K562 (cell line): ENCODE results near the gene MARCO.

Experiments
- EZH2 ChIP-seq: IDR thresholded peaks from 2 replicates; pipeline ENCODE4 v1.6.1; 2012; ENCODE audit warnings: low read depth, mild to moderate bottlenecking, inconsistent platforms, low read length, borderline replicate concordance
- GATAD2A ChIP-seq: fragments of 450-650 bp; IDR thresholded peaks from 2 replicates; pipeline ENCODE4 v1.6.1; 2017
- HNRNPL ChIP-seq: fragments of 200-400 bp; formaldehyde crosslinking; IDR thresholded peaks from 2 replicates; pipeline ENCODE4 v1.6.1; 2017; ENCODE audit warnings: low read depth, mild to moderate bottlenecking, low read length
- HNRNPUL1 ChIP-seq: fragments of 200-400 bp; formaldehyde crosslinking; IDR thresholded peaks from 2 replicates; pipeline ENCODE4 v1.6.1; 2017; ENCODE audit warnings: low read length
- SMAD4 ChIP-seq: fragments of 250-450 bp; sonication (Bioruptor Pico); conservative IDR thresholded peaks from 2 replicates; pipeline ENCODE4 v1.8.0; 2021; ENCODE audit warnings: inconsistent platforms, mild to moderate bottlenecking, moderate library complexity
- TAF1 ChIP-seq: IDR thresholded peaks from 2 replicates; pipeline ENCODE4 v1.6.1; 2011; ENCODE audit warnings: mild to moderate bottlenecking, low read length, moderate library complexity; ENCODE audit not compliant: insufficient read depth, control insufficient read depth, severe bottlenecking; ENCODE audit errors: extremely low read depth
- TEAD4 ChIP-seq, 2 experiments: sonication (generic) in 1 of 2; formaldehyde crosslinking in 1 of 2; IDR thresholded peaks; 2 replicates each; pipeline versions ENCODE4 v1.6.1 to v1.8.0; 2012 to 2022; ENCODE audit warnings: borderline replicate concordance in 1 of 2, inconsistent platforms in 1 of 2, low read length in 1 of 2, mild to moderate bottlenecking in 1 of 2, missing genetic modification reagents in 1 of 2
- YY1 ChIP-seq, 3 experiments: IDR thresholded peaks; 2 replicates each; pipeline ENCODE4 v1.6.1; 2011; ENCODE audit warnings: low read length in 2 of 3, mild to moderate bottlenecking in 2 of 3, moderate library complexity in 2 of 3, borderline replicate concordance in 1 of 3, control low read depth in 1 of 3, low read depth in 1 of 3; ENCODE audit not compliant: insufficient read depth in 3 of 3, insufficient replicate concordance in 2 of 3, control insufficient read depth in 1 of 3, insufficient read length in 1 of 3; ENCODE audit errors: extremely low read depth in 1 of 3
- ZNF76 ChIP-seq: fragments of 250-450 bp; sonication (Bioruptor Pico); IDR thresholded peaks from 2 replicates; pipeline ENCODE4 v1.4.0; 2020; ENCODE audit warnings: mild to moderate bottlenecking, moderate library complexity, borderline replicate concordance
- TF ChIP-seq, protein P1 (sequence below): sonication (generic); formaldehyde crosslinking; IDR thresholded peaks from 2 replicates; pipeline ENCODE4 v1.5.0; 2020; ENCODE audit warnings: missing genetic modification reagents
- TF ChIP-seq, protein P2 (sequence below), 3 experiments: IDR thresholded peaks in 2 of 3; conservative IDR thresholded peaks in 1 of 3; 2 replicates each; pipeline ENCODE4 v1.5.1; 2011 to 2012; ENCODE audit warnings: low read length in 3 of 3, mild to moderate bottlenecking in 3 of 3, control low read depth in 2 of 3, improper control_type of control experiment in 1 of 3, inconsistent platforms in 1 of 3, low read depth in 1 of 3, mixed read lengths in 1 of 3, moderate library complexity in 1 of 3; ENCODE audit not compliant: insufficient read depth in 2 of 3
- TF ChIP-seq, protein P3 (sequence below): sonication (generic); formaldehyde crosslinking; IDR thresholded peaks from 2 replicates; pipeline ENCODE4 v1.8.1; 2022; ENCODE audit warnings: missing genetic modification reagents
- TF ChIP-seq, protein P4 (sequence below), 2 experiments: fragments of 450-650 bp in 1 of 2; sonication (generic) in 1 of 2; formaldehyde crosslinking in 1 of 2; IDR thresholded peaks in 1 of 2; conservative IDR thresholded peaks in 1 of 2; 2 replicates each; pipeline versions ENCODE4 v1.6.1 to v1.8.1; 2016 to 2023; ENCODE audit warnings: mild to moderate bottlenecking in 2 of 2, moderate library complexity in 2 of 2, inconsistent platforms in 1 of 2, missing genetic modification reagents in 1 of 2
- TF ChIP-seq, protein P5 (sequence below): sonication (generic); formaldehyde crosslinking; IDR thresholded peaks from 2 replicates; pipeline ENCODE4 v1.9.0; 2022; ENCODE audit warnings: mild to moderate bottlenecking, missing genetic modification reagents

DNA sequence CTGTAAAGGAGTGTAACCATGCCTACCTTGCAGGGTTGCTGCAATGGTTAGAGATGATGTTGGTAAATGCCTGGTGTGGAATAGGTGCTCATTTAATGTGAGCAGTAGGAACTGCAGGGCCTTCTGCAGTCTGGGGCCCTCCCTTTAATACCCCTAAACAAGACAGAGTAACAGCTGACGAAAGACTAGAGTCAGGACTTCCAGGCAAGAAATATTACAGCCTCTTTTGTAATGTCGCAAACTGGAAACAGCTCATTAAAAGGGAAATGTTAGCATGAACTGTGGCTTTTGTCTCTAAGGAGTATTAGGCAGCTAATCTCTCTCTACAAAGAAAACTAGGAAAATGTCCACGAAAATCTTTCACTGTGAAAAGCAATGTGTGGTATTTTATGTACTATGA is 26.0 kb downstream of the MARCO start:
- TF ChIP-seq ZNF76 (CRISPR knock-in tag) (no peak), HNRNPUL1 (no peak), EZH2 (no peak), HNRNPL (no peak), SMAD4 (CRISPR knock-in tag) (no peak), YY1 (IDR thresholded peaks at IDR 0.05; ENCODE audit: borderline replicate concordance in 1 of 3, control insufficient read depth in 1 of 3, extremely low read depth in 1 of 3, insufficient read depth in 3 of 3, insufficient read length in 1 of 3, insufficient replicate concordance in 2 of 3, low read depth in 1 of 3, low read length in 2 of 3) (no peak), TEAD4 (IDR thresholded peaks at IDR 0.05; ENCODE audit: low read length) (no peak), TEAD4 (CRISPR knock-in tag; IDR thresholded peaks at IDR 0.05; ENCODE audit: borderline replicate concordance) (no peak), GATAD2A (no peak), TAF1 (no peak)
- TF ChIP-seq, protein P1, sequence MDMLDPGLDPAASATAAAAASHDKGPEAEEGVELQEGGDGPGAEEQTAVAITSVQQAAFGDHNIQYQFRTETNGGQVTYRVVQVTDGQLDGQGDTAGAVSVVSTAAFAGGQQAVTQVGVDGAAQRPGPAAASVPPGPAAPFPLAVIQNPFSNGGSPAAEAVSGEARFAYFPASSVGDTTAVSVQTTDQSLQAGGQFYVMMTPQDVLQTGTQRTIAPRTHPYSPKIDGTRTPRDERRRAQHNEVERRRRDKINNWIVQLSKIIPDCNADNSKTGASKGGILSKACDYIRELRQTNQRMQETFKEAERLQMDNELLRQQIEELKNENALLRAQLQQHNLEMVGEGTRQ = no peak
- TF ChIP-seq, protein P2, sequence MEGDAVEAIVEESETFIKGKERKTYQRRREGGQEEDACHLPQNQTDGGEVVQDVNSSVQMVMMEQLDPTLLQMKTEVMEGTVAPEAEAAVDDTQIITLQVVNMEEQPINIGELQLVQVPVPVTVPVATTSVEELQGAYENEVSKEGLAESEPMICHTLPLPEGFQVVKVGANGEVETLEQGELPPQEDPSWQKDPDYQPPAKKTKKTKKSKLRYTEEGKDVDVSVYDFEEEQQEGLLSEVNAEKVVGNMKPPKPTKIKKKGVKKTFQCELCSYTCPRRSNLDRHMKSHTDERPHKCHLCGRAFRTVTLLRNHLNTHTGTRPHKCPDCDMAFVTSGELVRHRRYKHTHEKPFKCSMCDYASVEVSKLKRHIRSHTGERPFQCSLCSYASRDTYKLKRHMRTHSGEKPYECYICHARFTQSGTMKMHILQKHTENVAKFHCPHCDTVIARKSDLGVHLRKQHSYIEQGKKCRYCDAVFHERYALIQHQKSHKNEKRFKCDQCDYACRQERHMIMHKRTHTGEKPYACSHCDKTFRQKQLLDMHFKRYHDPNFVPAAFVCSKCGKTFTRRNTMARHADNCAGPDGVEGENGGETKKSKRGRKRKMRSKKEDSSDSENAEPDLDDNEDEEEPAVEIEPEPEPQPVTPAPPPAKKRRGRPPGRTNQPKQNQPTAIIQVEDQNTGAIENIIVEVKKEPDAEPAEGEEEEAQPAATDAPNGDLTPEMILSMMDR (IDR thresholded peaks at IDR 0.05 in 2 of 3, conservative IDR thresholded peaks at IDR 0.05 in 1 of 3; ENCODE audit: insufficient read depth in 2 of 3, low read depth in 1 of 3, low read length in 3 of 3) = no peak
- TF ChIP-seq, protein P3, sequence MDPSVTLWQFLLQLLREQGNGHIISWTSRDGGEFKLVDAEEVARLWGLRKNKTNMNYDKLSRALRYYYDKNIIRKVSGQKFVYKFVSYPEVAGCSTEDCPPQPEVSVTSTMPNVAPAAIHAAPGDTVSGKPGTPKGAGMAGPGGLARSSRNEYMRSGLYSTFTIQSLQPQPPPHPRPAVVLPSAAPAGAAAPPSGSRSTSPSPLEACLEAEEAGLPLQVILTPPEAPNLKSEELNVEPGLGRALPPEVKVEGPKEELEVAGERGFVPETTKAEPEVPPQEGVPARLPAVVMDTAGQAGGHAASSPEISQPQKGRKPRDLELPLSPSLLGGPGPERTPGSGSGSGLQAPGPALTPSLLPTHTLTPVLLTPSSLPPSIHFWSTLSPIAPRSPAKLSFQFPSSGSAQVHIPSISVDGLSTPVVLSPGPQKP (CRISPR knock-in tag) = no peak
- TF ChIP-seq, protein P4, sequence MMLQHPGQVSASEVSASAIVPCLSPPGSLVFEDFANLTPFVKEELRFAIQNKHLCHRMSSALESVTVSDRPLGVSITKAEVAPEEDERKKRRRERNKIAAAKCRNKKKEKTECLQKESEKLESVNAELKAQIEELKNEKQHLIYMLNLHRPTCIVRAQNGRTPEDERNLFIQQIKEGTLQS (IDR thresholded peaks at IDR 0.05) = no peak
- TF ChIP-seq, protein P4 (CRISPR knock-in tag; conservative IDR thresholded peaks at IDR 0.05) = no peak
- TF ChIP-seq, protein P5, sequence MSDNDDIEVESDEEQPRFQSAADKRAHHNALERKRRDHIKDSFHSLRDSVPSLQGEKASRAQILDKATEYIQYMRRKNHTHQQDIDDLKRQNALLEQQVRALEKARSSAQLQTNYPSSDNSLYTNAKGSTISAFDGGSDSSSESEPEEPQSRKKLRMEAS (CRISPR knock-in tag) = no peak
